Measurements from ENCODE around the gene MFAP5.

GRCh38 chr12:8609061-8609570 lies 53.5 kb downstream of the MFAP5 start:
- TF ChIP-seq, protein P1, sequence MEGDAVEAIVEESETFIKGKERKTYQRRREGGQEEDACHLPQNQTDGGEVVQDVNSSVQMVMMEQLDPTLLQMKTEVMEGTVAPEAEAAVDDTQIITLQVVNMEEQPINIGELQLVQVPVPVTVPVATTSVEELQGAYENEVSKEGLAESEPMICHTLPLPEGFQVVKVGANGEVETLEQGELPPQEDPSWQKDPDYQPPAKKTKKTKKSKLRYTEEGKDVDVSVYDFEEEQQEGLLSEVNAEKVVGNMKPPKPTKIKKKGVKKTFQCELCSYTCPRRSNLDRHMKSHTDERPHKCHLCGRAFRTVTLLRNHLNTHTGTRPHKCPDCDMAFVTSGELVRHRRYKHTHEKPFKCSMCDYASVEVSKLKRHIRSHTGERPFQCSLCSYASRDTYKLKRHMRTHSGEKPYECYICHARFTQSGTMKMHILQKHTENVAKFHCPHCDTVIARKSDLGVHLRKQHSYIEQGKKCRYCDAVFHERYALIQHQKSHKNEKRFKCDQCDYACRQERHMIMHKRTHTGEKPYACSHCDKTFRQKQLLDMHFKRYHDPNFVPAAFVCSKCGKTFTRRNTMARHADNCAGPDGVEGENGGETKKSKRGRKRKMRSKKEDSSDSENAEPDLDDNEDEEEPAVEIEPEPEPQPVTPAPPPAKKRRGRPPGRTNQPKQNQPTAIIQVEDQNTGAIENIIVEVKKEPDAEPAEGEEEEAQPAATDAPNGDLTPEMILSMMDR (IDR thresholded peaks at IDR 0.05 in 2 of 3, conservative IDR thresholded peaks at IDR 0.05 in 1 of 3; ENCODE audit: borderline replicate concordance in 1 of 3, insufficient read depth in 1 of 3, low read depth in 2 of 3, low read length in 2 of 3): peak; percentile 64 to 86 (median 76)
- peak; percentile 70 for TF ChIP-seq RAD21 (IDR thresholded peaks at IDR 0.05; ENCODE audit: low read depth)
